Mononuclear cell (primary cell): Measurements from ENCODE around the gene CDH13. TPM values are rescaled to one million over a fixed set of nuclear protein-coding genes. Genes with fewer than 3 reads are reported as not detected.

Experiments used
- H3K27me3 ChIP-seq: 2 replicates; pipeline ENCODE4 v1.6.0; 2011; ENCODE audit warnings: low read length, control low read depth; ENCODE audit not compliant: insufficient read depth
- H3K4me1 ChIP-seq: 2 replicates; pipeline ENCODE4 v1.5.1; 2011; ENCODE audit warnings: mild to moderate bottlenecking, low read length, control low read depth; ENCODE audit not compliant: insufficient read depth
- H3K4me3 ChIP-seq: 2 replicates; pipeline ENCODE4 v1.5.1; 2011; ENCODE audit warnings: mild to moderate bottlenecking, low read length, moderate library complexity
- H3K9me3 ChIP-seq: 2 replicates; pipeline ENCODE4 v1.5.1; 2011; ENCODE audit warnings: low read depth, mild to moderate bottlenecking, control low read depth, low read length
- total RNA-seq: library from RNA; depleted of rRNA; stranded (reverse); fragments of >200 nt; gene quantifications from one replicate; pipeline ENCODE4 v1.2.3, GENCODE V29; 2012

CDH13 gene
- total RNA-seq, 1 donor = 0.10 TPM

DNA sequence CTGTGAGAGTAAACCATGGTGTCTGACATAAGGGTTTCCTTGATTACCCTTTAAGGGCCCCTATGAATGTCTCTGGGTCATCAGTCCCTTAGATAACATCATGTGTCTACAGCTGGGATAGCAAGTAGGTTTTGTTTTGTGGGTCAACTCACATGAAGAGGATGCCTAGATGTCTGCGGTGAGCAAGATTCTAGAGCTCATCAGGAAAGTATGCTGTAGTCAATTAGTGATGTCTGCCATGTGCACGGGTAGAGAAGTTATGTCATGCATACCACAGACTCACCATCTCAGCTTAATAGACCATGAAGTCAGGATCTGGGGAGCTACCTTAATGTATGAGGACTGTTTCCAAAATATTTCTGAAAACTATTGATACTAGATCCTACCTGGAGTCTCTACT lies 57.5 kb downstream of the CDH13 start:
- no peaks in the 10 kb centered on the region for H3K27me3 ChIP-seq
- no peaks in the 10 kb centered on the region for H3K9me3 ChIP-seq
- no peaks in the 10 kb centered on the region for H3K4me1 ChIP-seq
- no peak overlapping the region for H3K4me3 ChIP-seq

DNA sequence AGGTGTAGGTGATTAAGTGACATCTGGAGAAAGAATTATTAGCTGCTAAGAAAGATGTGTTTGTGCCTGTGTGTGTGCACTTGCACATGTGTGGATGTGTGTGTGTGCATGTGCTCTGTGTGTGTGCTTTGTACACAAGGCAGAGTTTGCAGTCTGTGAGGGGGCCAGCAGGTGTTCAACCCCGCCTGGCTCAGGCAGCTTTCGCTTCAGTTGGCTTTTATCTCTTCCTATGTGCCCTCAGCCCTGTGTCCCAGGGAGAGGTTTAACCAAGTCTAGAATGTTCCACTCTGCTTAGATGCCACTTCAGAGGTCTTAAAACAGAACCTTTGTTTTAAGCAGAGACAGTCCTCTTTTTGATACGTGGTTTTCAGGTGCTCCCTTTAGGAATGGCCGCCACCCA lies 58.8 kb downstream of the CDH13 start:
- Histone ChIP-seq H3K4me1 (no peaks in the 10 kb centered on the region), H3K27me3 (no peaks in the 10 kb centered on the region), H3K9me3 (no peaks in the 10 kb centered on the region), H3K4me3 (no peak overlapping the region)

DNA sequence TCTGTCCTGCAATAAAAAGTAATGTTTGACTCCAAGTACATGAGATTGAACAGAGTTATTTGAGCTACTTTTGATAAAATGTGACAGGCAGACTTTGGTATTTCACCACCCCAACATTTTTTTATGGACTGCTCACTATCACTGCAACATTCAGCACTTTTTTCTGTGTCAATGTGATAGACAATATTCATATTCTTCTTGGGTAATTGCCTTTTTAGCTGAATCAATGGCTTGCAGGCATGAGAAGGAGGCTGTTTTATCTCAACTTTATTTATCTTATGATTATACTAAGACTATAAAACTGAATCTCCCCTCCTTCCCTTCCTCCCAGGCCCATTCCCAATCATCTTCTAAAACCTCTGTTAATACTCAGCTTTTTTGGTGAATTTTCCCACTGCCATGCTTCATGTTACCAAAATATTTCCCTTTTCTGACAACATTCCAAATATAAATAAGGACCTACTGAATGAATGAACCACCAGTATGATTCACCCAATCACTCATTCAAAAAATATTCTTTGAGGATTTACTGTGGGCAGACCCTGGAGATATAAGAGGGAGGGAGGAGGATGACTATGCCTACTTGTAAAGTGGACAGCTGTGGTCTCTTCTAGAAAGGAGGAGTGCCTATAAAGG lies 67.6 kb downstream of the CDH13 start:
- H3K4me1 ChIP-seq = no peaks in the 10 kb centered on the region
- H3K9me3 ChIP-seq = no peaks in the 10 kb centered on the region
- no peaks in the 10 kb centered on the region for H3K27me3 ChIP-seq
- H3K4me3 ChIP-seq = no peak overlapping the region

DNA sequence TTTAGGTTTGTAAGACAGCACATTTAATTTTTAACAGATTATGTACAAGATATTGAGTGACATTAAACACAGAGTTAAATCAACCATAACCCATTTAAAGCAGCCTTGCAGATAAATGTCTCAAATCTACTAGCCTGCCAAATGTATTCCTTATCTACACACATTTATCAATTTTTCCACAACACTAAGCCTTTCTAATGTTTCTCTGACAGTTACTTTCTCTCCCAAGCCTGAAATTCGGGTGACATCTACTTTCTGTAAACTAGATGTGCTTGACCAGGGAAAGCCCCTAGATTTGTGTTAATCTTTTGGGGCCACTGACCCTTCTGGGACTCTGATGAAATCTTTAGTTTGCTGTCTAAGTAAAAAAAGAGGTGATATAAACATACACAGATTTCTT lies 69.0 kb downstream of the CDH13 start:
- Histone ChIP-seq H3K27me3 (no peaks in the 10 kb centered on the region), H3K9me3 (no peaks in the 10 kb centered on the region), H3K4me3 (no peak overlapping the region)

DNA sequence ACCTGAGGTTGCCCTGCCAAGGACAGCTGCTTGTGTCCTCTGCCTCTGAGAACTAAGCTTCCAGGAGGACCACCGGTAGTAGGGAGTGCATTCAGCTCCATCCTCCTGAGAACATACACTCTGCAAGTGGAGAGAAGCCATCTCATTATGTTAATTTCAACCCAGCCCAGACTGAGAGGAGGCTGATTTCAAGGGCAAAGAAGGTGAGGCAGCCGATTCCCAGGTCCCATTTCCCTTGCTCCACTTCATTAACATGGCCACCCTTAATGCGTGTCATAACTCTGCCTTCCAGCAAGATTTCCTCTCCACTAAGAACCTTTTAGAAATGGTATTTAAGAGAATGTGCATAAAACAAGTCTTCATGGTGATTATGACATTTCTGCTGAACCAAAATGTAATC lies 72.5 kb downstream of the CDH13 start:
- H3K27me3 ChIP-seq = no peaks in the 10 kb centered on the region
- H3K4me1 ChIP-seq = no peaks in the 10 kb centered on the region
- H3K4me3 ChIP-seq = no peak overlapping the region

More for the DNA sequence above, 69.0 kb downstream of the CDH13 start:
- no peaks in the 10 kb centered on the region for H3K4me1 ChIP-seq

DNA sequence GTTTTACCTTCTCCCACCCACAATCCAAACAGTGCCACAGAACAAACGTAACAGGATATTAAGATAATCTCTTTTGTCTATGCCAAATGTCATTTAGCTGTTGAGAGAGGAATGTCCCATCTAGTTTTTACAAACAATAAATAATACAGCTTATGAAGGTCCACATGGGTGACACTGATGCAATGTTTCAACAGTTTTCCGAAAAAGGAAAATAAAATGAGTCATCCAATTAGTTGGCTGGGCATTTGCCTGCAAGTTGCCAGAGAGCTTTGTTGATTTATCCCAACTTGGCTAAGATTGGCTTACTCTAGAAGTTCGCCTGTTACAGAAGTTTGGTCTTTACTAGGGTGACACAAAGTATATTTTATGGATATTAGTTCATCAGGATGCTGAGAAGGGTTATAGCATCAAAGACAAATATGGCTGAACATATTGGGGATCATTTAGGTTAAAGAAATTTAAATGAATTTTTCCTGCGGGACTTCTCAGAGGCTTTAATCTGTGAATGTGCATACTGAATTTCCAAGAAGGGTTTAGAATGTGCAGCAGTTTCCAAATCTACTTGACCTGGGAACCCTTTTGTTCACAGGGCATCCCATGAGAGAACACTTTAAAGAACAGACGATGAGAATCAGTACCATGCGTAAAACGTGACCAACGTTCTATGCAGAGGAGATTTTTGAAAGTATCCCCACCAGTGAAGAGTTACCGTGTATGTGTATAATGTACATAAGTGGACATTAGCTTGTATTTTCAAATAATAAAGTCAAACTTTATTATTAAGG lies 73.1 kb downstream of the CDH13 start:
- no peaks in the 10 kb centered on the region for H3K9me3 ChIP-seq
- H3K27me3 ChIP-seq = no peaks in the 10 kb centered on the region
- H3K4me1 ChIP-seq = no peaks in the 10 kb centered on the region
- no peak overlapping the region for H3K4me3 ChIP-seq

More for the DNA sequence above, 72.5 kb downstream of the CDH13 start:
- no peaks in the 10 kb centered on the region for H3K9me3 ChIP-seq

DNA sequence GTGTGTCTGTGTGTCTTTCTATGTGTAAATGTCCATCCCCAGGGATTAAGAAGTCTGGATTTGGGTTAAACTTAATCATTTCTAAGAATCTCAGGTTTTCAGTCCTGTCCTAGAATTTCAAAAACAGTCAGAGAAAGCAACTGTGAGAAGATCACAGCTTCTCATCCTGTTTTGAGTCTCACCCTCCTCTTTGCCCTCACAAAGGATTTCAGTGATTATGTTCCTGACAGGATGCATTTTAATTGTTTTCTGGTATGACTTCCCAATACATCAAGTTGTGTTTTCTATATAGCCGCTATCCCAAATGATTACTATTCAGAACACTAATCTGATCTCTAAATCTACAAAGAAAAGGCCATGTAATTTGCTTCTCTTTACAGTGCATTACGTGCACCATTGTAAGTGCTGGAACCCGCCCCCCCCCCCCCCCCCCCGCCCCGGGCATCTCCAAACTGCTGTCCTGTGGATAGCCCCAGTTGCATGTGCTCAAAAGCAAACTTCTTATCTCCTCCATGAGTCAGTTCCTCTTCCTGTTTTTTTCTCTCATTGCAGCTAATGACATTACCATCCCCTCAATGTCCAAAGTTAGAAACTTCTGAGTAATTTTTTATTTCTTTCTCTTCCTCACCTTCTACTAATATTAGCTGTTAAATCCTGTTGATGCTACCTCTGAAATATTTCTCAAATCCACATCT lies 73.9 kb downstream of the CDH13 start:
- no peaks in the 10 kb centered on the region for H3K4me1 ChIP-seq
- H3K9me3 ChIP-seq = no peaks in the 10 kb centered on the region
- no peak overlapping the region for H3K4me3 ChIP-seq
- H3K27me3 ChIP-seq = no peaks in the 10 kb centered on the region

DNA sequence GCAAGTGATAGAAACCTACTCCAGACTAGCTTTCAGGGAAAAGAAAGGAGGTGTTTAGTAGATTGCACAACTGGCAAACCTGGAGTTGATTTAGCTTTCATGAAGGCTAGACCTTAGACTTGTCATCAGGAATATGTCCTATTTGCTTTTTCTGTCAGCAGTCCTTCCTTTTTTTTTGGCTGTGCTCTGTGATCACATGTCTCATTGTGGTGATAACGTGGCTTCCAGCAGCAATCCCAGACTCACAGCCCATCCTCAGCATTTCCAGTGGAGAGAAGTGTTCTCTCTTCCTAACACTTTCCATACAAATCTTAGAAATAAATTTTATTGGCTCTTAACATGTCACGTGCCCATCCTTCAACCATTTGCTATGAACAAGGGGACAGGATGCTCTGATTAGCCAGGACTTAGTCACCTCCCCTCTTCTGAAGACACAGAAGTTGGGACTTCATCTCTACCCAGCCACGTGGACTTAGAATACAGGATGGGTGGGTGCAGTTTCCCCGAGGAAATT lies 74.7 kb downstream of the CDH13 start:
- no peak overlapping the region for H3K4me3 ChIP-seq

DNA sequence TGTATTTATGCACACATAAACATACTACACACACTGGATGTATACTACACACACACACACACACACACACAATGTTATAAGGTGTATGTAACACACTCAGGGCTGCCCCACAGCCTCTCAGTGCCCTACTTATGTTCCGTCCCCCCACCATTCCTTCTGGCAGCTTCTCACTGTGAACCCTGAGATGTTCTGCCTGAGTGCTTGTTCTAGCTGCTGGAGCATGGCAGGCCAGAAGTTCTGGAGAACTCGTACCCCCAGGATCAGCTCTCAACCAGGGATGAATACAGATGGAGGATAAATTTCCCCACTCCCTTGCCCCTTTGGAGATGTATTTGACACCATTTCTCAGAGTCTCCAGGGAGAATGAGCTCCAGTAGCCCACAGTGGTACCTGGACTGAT lies 76.4 kb downstream of the CDH13 start:
- no peak overlapping the region for H3K4me3 ChIP-seq
- no peaks in the 10 kb centered on the region for H3K9me3 ChIP-seq
- no peaks in the 10 kb centered on the region for H3K27me3 ChIP-seq
- no peaks in the 10 kb centered on the region for H3K4me1 ChIP-seq

More for the DNA sequence above, 74.7 kb downstream of the CDH13 start:
- Histone ChIP-seq H3K4me1 (no peaks in the 10 kb centered on the region), H3K27me3 (no peaks in the 10 kb centered on the region), H3K9me3 (no peaks in the 10 kb centered on the region)

DNA sequence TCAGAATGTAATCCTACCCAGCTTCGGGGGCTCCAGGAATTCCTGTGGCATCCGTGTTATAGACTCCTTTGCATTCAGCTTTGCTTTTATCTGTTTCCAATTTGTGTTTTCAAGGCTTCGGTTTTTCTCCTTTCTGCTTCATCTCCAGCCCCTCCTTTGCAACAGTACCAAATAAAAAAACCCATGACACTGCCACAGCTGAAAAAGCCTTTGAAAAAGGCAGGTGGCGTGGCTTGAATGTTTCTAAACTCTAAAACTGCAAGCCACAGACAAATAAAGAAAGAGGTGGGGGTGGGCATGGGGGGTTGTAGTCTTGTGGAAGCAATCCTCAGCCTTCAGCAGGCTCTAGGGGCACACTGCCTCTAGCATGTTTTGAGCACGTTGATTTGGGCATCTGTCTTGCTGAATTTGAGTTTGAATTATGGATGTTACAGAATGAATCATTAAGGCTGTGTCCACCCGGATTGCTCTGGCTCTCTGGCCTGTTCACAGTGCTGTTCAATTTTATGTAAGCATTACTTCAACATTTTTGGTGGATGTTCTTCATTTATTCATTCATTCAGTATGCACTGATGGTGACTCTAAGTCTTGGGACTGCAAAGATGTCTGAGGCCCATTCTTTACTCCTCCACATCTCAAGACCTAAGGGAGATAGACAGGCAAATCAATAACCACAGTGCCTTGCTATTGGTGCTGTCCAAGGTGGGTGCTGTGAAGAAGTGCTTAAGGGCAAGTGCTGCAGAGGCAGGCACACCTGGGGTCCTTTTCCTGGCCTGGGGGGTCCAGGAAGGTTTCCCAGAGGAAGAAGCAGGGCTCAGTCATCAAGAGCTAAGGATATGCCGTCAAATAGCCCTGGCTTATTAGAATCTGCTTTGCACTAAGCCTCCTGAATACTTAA lies 77.4 kb downstream of the CDH13 start:
- Histone ChIP-seq H3K27me3 (no peaks in the 10 kb centered on the region), H3K4me3 (no peak overlapping the region), H3K9me3 (no peaks in the 10 kb centered on the region), H3K4me1 (no peaks in the 10 kb centered on the region)

DNA sequence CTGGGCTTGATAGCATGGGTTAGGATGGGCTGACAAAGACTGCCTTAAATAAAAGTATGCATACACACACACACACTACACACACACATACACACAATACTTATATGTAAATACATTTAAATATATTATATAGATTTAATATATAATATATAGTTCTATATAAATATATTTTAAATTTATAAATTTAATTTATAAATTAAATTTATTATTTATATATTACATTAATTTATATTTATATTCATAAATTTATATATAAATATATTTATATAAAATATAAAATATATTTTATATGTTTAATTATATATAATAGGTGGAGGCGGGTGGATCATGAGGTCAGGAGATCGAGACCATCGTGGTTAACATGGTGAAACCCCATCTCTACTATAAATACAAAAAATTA lies 83.2 kb downstream of the CDH13 start:
- Histone ChIP-seq H3K27me3 (no peaks in the 10 kb centered on the region), H3K9me3 (no peaks in the 10 kb centered on the region), H3K4me1 (no peaks in the 10 kb centered on the region), H3K4me3 (no peak overlapping the region)

DNA sequence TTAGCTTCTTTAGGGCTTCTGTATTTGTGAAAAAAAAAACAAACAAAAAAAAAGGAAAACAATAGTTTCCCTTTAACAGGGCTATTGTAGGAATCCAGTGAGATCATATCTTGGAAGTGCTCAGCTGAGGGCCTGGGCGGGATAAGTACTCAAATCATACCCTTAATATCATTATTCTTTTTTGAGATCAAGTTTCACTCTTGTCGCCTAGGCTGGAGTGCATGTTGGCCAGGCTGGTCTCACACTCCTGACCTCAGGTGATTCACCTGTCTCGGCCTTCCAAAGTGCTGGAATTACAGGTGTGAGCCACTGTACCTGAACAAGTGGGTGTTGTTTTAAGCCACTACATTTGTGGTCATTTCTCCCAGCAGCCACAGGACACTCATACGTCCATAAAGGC lies 87.0 kb downstream of the CDH13 start:
- no peaks in the 10 kb centered on the region for H3K4me1 ChIP-seq
- no peaks in the 10 kb centered on the region for H3K27me3 ChIP-seq
- no peaks in the 10 kb centered on the region for H3K9me3 ChIP-seq
- no peak overlapping the region for H3K4me3 ChIP-seq

DNA sequence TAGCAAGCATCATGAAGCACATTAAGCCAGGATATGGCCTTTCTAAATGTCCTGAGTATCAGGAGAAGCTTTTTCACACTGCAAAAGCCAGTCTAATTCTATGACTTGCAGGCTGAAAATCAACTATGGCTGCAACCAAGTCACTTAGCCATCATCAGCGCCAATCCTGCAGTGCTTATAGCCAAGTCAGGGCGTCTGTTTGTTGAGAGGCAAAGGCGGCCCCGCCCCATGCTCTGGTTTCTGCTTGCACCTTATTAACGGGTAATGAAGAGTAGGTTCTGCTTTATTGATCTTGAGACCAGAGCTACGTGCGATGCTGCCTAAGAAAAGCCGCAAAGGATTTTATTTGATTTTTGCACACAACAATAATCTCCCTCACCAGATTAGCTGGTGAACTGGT lies 88.4 kb downstream of the CDH13 start:
- Histone ChIP-seq H3K9me3 (no peaks in the 10 kb centered on the region), H3K27me3 (no peaks in the 10 kb centered on the region), H3K4me3 (no peak overlapping the region), H3K4me1 (no peaks in the 10 kb centered on the region)

DNA sequence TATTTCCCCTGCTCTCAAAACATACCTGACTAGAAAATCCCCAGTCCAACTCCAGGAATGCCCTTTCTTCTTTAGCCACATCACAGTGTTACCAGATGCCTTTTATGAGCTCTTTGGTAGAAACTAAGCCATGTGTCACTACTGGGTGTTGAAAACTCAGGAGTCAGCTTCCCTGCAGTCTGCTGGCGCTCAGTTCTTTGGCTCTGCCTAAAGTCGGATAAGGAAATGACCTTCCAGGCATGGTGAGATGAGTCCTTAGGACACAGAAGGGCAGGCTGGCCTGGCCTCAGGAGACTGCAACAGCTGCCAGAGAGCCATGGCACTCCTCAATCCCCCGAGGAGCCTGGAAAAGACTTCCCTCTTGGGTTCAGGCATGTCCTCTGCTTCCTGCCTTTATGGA lies 89.1 kb downstream of the CDH13 start:
- no peaks in the 10 kb centered on the region for H3K27me3 ChIP-seq
- no peak overlapping the region for H3K4me3 ChIP-seq
- no peaks in the 10 kb centered on the region for H3K9me3 ChIP-seq
- no peaks in the 10 kb centered on the region for H3K4me1 ChIP-seq
